GM21526 (cell line): ENCODE results near the gene NT5C.

Experiments used
- ATAC-seq: cut with Tn5 transposase; IDR thresholded peaks from one replicate; pipeline ENCODE4 v1.9.1; 2021; ENCODE audit warnings: moderate library complexity; ENCODE audit not compliant: unreplicated experiment, low FRiP score

The NT5C gene

DNA sequence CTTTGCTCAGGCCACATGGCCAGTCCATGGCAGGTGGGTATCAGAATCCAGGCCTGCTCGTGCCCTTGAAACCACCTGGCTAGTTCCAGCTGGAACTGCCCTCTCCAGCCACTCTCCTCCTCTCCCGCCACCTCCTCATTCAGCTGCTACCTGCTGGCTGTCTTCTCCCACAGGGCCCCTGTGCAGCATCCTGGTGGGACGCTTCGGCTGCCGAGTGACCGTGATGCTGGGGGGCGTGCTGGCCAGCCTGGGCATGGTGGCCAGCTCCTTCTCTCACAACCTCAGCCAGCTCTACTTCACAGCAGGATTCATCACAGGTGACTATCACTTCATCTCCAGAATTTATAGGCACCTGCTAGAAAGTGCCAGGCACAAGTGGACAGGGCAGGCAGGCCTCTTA, 33.7 kb downstream of the NT5C start:
- ATAC-seq, result no peak

DNA sequence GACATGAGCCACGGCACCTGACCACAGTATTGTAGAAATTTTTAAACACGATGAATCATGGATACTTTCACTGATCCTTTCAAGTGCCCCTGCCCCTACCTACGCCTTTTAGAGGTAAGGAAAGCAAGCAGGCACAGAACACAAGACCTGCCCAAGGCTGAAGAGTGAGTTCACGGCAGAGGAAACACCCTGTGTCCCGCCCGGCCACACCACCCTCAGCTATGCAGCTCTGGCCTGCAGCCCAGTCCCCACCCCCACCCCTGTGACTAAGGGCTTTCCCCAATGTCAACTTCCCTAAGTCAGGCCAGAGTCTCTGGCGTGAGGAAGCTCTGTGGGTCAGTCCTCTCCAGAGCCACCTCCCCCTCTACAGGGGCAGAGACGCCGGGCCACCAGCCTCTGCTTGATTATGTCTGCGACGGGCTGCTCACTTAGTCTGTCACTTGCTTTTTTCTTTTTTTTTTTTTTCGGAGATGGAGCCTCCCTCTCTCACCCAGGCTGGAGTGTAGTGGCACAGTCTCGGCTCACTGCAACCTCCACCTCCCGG, 35.4 kb downstream of the NT5C start:
- ATAC-seq, result no peak

DNA sequence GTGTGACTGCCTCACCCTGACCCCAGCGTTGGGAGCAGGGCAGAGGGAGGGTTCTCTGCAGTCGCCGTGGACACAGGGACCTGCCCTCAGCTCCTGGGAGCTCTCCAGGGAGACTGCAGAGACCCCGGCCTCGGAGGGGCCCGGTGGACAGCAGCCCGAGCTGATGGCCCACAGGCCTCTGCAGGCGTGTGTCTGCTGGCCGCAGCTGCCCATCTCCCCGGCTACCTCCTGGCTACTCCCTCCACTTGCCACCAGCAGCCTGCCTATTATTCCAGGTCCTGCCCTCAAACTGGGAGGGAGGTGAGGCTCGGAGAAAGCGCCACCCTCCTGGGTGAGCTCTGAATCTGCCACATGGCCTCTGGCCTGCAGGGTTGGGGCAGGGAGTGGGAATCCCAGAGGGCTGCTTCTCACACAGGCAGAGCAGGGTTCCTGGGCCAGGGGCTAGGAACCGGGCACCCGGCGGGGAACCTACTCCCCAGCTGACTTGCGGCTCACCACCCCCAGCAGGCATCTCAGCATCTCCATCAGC, 36.6 kb downstream of the NT5C start:
- no peak for ATAC-seq

DNA sequence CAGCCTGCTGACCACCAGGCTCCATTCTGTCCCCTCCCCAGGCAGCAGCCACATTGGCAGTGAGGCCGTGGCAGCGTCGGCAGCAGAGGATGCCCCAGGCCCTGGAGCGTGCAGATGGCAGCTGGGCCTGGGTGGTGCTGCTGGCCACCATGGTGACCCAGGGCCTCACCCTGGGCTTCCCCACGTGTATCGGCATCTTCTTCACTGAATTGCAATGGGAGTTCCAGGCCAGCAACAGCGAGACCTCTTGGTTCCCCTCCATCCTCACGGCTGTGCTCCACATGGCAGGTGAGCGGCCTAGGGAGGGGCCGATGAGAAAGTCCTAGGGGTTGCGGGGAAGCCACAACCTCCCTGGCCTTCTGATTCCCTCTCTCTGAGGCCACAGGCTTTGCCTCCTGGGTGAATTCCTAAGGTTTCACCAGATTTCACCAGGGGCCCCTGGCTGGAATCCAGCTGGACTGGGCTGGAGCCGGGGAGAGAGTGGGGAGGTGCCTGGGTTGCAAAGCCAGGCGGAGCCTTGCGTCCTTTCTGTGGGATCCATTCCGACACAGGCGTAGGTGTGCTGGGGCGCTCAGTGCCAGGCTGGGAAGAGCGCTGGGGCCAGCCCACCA, 37.9 kb downstream of the NT5C start:
- no peak for ATAC-seq

DNA sequence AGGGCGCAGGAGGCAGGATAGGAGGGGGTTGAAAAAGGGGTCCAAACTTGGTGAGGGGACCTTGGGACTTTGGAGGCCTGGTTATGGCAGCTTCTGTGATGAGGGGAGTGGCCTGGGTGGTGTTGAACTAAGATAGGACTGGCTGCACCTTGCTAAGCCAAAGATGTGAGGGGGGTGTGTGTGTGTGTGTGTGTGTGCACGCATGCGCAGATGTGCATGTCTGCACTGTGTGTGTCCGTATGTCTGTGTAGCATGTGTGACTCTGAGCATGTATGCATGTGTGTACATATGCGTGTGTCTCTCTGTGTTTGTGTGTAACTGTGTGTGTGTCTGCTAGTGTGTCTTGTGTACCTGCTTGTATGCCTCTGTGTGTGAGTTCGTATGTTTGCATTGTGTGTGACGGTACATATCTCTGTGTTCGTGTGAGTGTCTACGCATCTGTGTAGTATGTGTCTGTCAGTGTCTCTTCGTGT, 39.7 kb downstream of the NT5C start:
- no peak for ATAC-seq

DNA sequence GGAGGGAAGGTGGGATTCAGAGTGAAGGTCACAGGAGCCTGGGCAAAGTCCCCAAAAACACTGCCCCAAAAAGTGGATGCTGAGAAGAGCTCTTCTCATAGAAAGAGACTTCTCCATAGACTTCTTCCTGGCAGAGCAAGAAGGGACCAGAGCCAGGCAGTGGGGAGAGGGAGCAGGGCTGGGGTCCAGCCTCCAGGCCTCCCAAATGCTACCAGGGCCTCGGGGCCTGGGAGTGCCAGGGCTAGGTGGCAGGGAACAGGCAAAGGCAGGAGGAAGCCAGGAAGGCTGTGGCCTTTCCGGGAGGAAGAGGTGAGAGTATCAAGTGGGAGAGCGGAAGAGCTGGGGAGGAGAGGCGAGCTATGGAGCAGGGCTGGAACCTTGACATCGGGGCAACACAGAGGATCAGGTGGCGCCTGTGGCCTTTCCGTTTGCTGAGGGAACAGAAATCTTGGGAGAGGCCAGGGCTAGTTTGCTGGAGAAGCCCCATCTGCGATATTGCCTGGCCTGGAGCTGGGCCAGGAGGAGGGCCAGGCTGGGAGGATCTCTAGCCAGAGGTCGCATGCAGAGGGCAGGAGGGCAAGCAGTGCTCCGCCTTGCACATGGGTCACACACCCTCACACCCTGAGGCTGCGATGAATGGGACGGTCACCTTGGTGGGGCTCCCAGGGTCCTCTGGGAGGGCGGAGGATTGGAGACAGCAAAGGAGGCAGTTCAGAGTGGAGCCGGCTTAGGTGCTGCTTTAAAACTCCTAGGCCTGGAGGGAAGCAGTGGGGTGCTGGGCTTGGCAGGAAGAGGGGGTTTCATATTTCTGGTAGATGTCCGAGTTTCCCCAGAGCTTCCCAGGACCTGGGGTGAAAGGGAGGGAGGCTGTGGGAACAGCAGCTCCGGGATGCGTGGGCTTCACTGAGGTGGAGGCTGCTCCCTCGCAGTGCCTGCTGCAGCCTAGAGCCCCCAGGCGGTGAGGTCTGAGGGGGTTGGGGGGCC, 40.4 kb downstream of the NT5C start:
- no peak for ATAC-seq

DNA sequence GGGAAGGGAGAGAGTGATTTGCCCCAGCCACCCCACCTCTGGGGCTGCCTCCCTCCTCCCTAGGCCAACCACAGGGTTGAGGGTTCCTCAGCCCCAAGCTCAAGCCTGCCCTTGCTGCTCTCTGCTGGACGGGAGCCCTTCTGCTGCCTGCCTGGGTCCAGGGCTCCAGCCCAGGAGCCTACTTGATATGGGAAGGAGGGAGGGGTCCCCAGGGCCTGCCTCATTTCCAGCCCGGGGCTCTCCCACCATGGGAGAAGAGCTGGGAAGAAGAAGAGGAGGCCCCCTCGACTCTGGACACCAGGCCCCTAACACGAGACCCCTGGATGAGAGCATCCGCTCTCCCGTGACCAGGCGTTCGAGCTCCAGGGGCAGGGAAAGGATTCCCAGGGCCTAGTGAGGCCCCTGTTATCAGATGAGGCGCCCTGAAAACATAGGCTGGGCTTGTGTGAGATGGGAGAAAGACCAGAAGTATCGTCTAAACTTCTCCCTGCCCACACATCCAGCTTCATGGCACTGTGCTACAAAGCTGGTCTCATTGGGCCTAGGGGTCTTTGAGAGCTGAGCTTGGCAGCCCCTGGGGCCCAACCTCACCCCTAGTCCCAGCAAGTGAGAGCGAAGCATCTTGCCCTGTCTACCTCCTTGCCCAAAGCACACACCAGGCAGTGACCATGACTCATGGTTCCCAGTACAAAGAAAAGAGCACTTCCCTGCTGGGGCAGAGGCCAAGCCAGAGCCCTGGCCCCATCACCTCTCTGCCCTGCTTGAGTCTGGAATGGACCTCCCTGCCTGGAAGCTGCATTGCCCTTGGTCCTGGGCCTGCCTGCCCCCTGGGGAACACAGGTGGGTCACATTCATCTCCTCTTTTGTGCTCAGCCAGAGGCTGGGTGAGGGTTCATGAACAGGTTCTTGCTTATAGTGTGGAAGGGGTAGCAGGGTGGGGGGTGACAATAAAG, 42.8 kb downstream of the NT5C start:
- no peak for ATAC-seq

DNA sequence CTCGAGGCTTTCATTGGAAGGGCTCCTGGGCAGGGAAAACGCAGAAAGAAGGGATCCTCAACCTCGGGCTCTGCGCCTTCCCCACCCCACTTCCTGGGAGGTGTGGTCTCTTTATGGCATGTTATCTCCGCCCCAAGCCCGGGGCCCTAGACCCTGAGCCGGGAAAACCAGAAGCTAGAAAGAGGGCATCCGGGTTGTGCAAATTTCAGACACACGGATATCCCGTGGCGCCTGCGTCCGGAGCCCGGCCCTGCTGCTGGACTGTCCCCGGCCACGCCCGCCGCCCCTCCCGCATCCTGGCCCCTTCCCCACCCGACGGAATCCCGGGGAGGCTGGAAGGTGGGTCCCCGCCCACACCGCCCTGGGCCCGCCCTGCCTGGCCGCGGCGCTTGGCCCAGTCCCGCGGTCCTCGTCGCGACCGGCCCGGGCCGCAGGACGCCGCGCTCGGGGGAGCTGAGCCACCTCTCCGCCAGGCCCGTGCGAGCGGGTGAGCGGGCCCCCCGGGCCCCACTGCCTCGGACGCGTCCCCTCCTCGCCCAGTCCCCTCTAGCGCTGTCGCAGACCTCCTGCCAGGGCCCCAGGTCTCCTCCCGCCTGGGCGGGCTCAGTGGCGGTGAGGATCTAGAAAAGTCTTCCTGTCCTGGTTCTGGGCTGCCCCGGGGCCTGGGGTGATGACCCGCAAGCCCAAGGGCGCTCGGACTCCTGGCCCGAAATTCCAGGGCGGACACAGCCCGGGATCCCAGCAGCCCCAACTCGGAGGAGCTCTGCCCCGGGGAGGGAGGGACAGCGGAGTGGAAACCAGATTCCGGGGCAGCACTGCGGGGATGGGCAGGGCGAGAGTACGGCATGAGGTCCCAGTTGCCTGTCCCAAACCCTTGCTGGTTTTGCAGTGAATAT, 43.7 kb downstream of the NT5C start, which contains the start of gene SLC16A5:
Gene SLC16A5 (plus strand): TSS at position 397 of the 896 bp plus-strand sequence. CDS start 5,683 bp downstream, outside the sequence.
- no peak for ATAC-seq

DNA sequence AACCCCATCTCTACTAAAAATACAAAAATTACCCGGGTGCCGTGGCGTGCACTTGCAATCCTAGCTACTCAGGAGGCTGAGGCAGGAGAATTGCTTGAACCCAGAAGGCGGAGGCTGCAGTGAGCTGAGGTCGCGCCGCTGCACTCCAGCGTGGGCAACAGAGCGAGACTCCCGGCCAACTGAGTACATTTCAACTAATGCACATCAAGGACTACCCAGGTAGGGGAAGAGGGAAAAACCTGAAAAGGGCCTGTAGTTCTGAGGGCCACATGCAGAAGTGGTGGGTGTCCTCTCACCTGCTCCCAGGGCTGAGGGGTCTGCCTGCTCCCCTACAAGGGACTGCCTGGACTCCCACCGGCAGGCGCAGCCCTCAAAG, 44.4 kb downstream of the NT5C start:
- no peak for ATAC-seq

DNA sequence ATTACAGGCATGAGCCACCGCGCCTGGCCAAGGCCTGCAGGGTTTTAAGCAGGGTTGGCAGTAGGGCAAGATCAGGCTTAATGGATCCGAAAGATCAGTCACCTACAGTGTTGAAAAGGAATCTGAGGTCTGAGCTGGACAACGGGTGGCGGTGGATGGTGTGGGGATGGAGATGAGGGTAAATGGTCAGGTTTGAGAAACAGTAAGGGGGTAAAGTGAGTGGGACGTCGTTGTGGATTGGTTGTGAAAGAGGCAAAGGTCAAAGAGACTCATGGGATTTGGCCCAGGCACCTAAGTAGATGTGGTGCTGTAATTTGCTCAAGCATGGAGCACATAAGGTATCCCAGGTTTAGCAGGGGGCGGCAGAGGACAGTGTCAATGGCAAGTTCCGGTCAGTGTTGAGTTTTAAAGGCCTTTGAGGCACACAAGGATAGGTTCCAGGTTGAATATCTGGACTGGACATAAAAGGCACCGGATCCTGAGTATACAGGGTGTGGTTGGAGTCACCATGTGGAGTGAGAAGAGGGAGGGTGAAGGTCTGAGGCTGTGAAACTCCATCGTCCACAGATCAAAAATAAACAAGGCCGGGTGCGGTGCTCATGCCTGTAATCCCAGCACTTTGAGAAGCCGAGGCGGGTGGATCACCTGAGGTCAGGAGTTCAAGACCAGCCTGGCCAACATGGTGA, 44.9 kb downstream of the NT5C start:
- no peak for ATAC-seq

DNA sequence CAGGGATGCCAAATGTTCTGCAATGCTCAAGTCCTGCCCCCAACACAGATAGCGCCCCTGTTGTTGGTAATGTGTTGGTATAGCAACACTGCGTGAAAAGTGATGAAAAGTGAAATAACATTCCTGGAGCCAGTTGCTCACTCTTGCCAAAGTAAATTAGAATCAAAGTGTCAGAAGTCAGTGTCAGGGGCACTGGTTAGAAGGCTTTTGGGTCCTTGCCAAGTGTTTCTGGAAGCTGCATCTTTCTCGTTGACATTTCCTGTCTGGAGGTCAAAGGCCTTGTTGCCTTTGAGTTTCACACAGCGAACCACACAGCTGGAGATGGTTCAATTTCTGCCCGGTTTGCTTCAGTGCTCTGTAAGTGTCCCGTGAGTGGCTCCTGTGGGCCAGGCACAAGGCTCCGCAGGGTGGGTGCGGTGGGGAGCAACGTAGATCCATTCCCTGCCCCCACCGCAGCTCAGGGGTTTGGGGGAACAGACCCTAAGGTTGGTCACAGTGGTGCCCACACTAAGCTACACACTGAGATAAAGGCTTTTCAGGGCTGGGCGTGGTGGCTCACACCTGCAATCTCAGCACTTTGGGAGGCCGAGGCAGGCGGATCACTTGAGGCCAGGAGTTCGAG, 47.4 kb downstream of the NT5C start:
- no peak for ATAC-seq

DNA sequence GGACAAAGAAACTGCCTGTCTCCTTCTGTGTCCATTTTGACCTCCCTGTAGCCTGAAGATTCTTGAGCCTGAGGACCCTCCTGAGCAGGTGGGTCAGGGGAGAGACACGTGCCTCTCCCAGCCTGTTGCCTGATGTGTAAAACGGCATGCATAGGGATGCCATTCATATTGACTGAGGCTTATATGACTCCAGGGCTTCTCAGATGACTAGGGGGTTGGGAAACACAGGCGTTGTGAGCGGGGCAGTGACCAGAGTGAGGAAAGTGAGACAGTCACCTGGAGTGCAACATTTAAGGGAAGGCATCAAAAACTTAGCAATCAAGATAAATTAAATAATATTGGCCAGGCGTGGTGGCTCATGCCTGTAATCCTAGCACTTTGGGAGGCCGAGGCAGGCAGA, 48.9 kb downstream of the NT5C start:
- no peak for ATAC-seq

DNA sequence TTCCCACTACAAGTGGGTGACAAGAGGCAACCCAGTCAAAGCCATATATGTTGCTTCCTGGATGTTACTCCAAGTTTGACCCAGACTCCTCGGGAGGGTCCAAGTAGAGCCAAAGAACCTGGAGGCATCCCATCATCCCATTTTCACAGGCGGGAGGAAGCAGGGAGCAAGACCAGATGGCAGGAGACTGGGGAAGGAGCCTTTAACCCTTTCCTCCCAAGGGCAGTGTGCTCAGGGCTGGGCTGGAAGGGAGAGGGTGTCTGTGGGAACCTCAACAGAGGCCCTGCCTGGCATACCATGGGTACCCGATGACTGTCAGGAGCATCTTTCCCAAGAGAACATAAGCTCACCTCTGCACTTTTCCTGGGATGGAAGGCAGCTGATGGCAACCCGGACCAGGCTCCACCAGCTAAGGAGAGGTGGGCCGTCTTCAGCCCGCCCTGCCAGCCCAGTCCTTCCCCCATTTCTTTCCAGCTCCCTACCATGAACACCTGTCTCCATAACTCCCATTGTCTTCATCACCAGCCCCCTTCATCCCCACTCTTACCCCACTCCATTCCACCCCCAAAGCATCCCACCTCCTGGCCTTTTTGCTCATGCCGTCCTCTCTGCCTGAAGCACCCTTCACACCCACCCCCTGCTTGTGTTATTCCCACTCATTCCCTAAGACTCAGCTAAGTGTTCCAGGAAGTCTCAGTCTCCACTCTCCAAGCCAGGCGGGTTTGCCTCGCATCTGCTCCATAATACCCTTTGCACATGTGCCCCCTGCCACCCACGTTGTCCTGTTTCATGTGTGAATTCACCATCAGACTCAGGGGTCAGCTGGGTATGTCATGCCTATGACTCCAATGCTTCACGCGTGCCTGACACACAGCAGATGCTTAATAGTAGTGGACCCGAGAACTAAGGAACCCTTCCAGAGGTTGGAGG, 49.7 kb downstream of the NT5C start:
- no peak for ATAC-seq
